ENCODE measurements around the gene NOC2L. TPM values are rescaled to one million over a fixed set of nuclear protein-coding genes. Genes with fewer than 3 reads are reported as not detected.

The NOC2L gene
- 54.0 TPM for total RNA-seq
- 10 to 100 TPM; 36.8 to 56.6 (median 53.5) TPM for polyA plus RNA-seq

DNA sequence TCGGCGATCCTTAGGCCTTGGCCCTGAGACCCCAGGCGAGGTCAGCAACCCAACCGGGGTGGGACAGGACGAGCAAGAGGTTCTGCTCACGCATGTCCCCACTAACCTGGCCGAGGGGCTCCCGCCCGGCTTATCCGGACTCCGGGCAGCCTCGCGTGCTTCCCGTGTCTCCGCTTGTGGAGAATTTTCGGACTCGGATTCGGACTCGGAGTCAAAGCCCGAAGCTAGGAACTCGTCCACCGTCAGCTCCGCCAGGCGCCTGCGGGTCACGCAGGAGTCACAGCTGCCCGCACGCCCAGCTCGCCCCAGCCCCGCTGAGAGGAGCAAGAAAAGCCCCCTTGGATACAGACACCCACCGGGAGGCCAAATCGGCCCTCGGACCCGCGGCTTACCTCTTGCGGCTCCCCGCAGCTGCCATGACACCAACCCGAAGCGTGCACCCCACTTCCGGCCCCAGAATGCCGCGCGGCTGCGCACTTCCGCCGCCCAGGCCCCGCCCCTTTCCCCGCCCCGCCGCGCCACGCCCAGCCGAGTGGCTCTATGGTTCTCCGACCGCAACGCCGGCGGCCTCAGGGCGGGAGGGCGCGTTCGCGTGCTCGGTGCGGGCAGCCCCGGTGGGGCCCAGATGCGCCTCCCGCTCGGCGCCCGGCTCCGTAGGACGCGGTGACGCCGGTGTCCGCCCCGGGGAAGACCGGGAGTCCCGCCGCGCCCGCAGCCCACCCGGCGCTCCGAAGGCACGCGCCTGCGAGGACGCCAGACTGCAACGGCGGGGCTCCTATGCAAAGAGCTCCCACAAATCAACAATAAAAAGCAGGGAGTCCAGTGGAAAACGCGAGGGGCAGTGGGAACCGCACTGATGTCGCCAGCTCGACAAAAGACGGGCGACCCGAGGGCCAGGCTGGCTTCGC, at the start of gene NOC2L:
TSS of gene NOC2L (minus strand) at position 434 of the 908 bp plus-strand sequence. CDS start at position 418, 16 bp downstream.
- Histone ChIP-seq H3K27ac (ENCODE audit: insufficient read depth, low read length, poor library complexity, severe bottlenecking) (peak within 1 kb of the TSS; percentile 67), H3K4me1 (ENCODE audit: control insufficient read depth, insufficient read depth, low read length, poor library complexity, severe bottlenecking) (peaks cover 36% of the 10 kb centered on the region), H3K9me3 (ENCODE audit: control insufficient read depth in 2 of 2, low read length in 2 of 2) (no peaks in the 10 kb centered on the region), H3K27me3 (ENCODE audit: control insufficient read depth, insufficient read depth, low read length) (no peaks in the 10 kb centered on the region), H3K36me3 (ENCODE audit: control insufficient read depth, insufficient read depth, low read length) (peaks cover 25% of the 10 kb centered on the region), H3K4me3 (ENCODE audit: low read depth, low read length) (peak within 1 kb of the TSS; percentile 79)
- peak; percentile 89 to 92 (median 91) for DNase-seq
- peaks cover 0 to 36% (median 11%) of the 10 kb centered on the region in 4 donors for H3K4me1 Mint-ChIP-seq
- H3K9me3 Mint-ChIP-seq = no peaks in the 10 kb centered on the region
- H3K4me3 Mint-ChIP-seq = peak within 1 kb of the TSS; percentile 89 to 97 (median 92)
- H3K27ac Mint-ChIP-seq = peak within 1 kb of the TSS; percentile 52 to 82 (median 74)
- peak; percentile 86 to 93 for ATAC-seq (ENCODE audit: low read depth in 2 of 2)
- no peaks in the 10 kb centered on the region for H3K27me3 Mint-ChIP-seq
- H3K36me3 Mint-ChIP-seq = peaks cover 18% of the 10 kb centered on the region

DNA sequence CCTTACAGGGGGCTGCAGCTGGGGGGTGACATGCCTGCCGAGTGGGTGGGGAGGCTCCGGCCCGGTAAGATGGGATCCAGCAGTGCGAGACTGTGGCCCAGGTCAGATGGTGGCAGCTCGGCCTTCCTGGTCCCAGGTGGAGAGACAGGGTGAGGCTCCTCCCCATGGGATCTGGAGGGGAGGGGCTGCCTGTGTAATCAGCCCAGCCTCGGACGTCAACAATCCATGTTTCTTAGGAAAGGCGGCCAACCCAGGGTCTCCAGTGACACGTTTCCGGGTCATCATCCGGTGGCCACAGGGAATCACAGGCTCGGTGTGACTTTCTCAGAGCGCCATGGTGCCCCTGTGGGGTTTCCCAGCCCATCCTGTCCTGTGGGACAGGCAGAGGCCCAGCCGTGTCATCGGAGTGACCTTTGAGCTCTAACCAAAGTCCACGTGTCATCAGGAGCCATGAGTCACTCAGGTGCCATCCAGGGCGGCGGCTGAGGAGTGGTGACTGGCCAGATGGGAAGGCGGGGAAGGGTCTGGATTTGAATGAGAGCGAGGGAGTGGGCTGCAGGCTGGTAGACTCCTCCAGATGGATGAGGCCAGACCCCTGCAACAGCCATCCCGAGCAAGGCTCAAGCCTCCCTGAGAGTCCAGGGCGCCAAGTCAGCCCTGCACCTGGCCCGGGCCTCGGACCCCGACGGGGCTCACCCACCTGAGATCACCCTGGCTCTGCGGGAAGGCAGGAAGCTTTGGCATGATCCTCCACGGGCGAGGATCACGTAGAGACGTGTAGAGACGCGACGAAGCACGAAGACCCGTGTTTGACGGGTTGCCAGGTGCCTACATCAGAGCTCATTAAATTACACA, 47.5 kb upstream of the NOC2L start:
- H3K27me3 ChIP-seq (ENCODE audit: control insufficient read depth, insufficient read depth, low read length) = peaks cover 9% of the 10 kb centered on the region
- ATAC-seq (ENCODE audit: low read depth in 2 of 2) = no peak
- DNase-seq = no peak
- H3K4me3 Mint-ChIP-seq = peak overlapping the region in 1 of 4 donors; percentile 10
- H3K36me3 Mint-ChIP-seq = no peaks in the 10 kb centered on the region
- H3K27ac Mint-ChIP-seq = no peak overlapping the region
- H3K4me3 ChIP-seq (ENCODE audit: low read depth, low read length) = no peak overlapping the region
- H3K9me3 Mint-ChIP-seq = peaks cover 0 to 2% (median 0%) of the 10 kb centered on the region in 7 donors
- H3K4me1 ChIP-seq (ENCODE audit: control insufficient read depth, insufficient read depth, low read length, poor library complexity, severe bottlenecking) = peaks cover 13% of the 10 kb centered on the region
- peaks cover 44% of the 10 kb centered on the region for H3K27me3 Mint-ChIP-seq
- H3K36me3 ChIP-seq (ENCODE audit: control insufficient read depth, insufficient read depth, low read length) = no peaks in the 10 kb centered on the region
- no peak overlapping the region for H3K27ac ChIP-seq (ENCODE audit: insufficient read depth, low read length, poor library complexity, severe bottlenecking)
- no peaks in the 10 kb centered on the region for H3K9me3 ChIP-seq (ENCODE audit: control insufficient read depth in 2 of 2, low read length in 2 of 2)
- peaks cover 0 to 9% (median 4%) of the 10 kb centered on the region in 4 donors for H3K4me1 Mint-ChIP-seq

DNA sequence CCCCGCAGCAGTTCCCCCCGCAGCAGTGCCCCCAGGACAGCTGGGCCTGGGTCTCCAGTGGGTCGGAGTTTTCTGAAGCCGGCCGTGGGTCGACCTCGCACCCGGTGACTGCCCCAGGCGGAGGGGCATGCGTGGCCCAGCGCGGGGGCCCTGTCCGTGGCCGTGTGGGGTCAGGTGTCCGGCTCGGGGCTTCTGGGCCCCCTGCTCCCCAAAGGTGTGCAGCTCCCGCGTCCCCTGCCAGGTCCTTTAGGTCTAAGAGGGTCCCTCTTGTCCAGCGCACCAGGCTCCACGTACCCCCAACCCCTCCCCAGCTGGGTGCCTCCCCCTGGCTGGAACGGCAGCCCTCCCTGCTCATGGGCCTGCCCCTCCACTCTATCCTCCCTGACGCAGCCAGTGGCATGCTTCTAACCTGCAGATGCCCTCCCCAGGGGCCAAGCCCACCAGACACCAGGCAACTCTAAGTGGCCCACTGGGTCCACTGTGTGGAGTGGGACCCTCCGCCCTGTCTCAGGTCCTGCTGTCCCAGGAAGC, 46.8 kb upstream of the NOC2L start:
- Mint-ChIP-seq H3K27ac (no peak overlapping the region), H3K36me3 (no peaks in the 10 kb centered on the region), H3K9me3 (peaks cover 0 to 2% (median 0%) of the 10 kb centered on the region in 7 donors), H3K4me1 (peaks cover 0 to 10% (median 4%) of the 10 kb centered on the region in 4 donors), H3K27me3 (peaks cover 42% of the 10 kb centered on the region), H3K4me3 (no peak overlapping the region)
- Histone ChIP-seq H3K27me3 (ENCODE audit: control insufficient read depth, insufficient read depth, low read length) (peaks cover 9% of the 10 kb centered on the region), H3K36me3 (ENCODE audit: control insufficient read depth, insufficient read depth, low read length) (no peaks in the 10 kb centered on the region), H3K9me3 (ENCODE audit: control insufficient read depth in 2 of 2, low read length in 2 of 2) (no peaks in the 10 kb centered on the region), H3K4me1 (ENCODE audit: control insufficient read depth, insufficient read depth, low read length, poor library complexity, severe bottlenecking) (peaks cover 20% of the 10 kb centered on the region), H3K4me3 (ENCODE audit: low read depth, low read length) (no peak overlapping the region), H3K27ac (ENCODE audit: insufficient read depth, low read length, poor library complexity, severe bottlenecking) (no peak overlapping the region)
- no peak for ATAC-seq (ENCODE audit: low read depth in 2 of 2)
- DNase-seq = no peak

DNA sequence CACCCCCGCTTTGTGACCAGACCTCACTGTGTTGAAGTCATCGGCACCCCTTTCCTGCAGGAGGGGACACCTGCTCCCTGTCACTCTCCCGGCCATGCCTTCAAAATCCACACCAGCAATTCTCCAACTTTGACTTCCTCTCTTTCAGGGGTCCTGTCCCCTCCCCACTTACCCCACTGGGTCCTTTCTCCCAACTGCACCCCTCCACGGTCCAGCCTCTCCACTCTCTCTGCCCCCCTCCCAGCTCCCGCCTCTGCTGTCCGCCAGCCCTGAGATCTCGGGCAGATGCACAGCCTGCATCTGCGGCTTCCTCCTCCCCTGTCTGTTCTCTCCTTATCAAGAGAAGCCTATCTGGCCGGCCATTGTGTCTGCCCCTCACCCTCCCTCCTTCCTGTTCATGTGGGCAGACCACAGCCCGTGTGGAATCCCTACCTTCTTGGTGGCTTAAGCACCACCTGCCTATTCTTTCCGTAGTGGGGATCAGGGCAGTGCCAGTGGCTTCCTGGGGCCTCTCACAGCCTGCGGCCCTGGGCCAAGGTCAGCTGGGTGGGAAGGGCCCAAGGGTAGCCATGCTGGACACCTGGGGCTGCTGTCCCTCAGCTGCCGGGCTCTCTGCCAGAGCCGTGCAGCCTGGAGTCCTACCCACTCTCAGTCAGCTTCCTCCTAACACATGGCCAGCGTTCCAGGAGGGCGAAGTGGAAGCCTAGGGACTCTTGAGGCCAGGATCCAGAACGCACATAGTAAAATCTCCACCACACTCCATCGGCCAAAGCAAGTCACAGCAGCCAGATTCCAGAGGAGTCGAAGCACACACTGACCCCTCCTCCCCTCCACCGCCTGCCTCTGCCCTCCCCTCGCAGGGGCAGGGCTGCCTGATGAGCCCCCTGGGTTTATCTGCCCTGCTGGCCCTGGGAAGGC, 46.0 kb upstream of the NOC2L start:
- Histone ChIP-seq H3K27ac (ENCODE audit: insufficient read depth, low read length, poor library complexity, severe bottlenecking) (no peak overlapping the region), H3K4me3 (ENCODE audit: low read depth, low read length) (no peak overlapping the region), H3K9me3 (ENCODE audit: control insufficient read depth in 2 of 2, low read length in 2 of 2) (no peaks in the 10 kb centered on the region), H3K27me3 (ENCODE audit: control insufficient read depth, insufficient read depth, low read length) (peaks cover 9% of the 10 kb centered on the region), H3K4me1 (ENCODE audit: control insufficient read depth, insufficient read depth, low read length, poor library complexity, severe bottlenecking) (peaks cover 28% of the 10 kb centered on the region), H3K36me3 (ENCODE audit: control insufficient read depth, insufficient read depth, low read length) (no peaks in the 10 kb centered on the region)
- Mint-ChIP-seq H3K27ac (no peak overlapping the region), H3K4me3 (peak overlapping the region in 1 of 4 donors; percentile 71), H3K9me3 (peaks cover 0 to 3% (median 0%) of the 10 kb centered on the region in 7 donors), H3K4me1 (peaks cover 0 to 13% (median 4%) of the 10 kb centered on the region in 4 donors), H3K36me3 (no peaks in the 10 kb centered on the region), H3K27me3 (peaks cover 47% of the 10 kb centered on the region)
- ATAC-seq (ENCODE audit: low read depth in 2 of 2) = no peak
- DNase-seq = no peak

DNA sequence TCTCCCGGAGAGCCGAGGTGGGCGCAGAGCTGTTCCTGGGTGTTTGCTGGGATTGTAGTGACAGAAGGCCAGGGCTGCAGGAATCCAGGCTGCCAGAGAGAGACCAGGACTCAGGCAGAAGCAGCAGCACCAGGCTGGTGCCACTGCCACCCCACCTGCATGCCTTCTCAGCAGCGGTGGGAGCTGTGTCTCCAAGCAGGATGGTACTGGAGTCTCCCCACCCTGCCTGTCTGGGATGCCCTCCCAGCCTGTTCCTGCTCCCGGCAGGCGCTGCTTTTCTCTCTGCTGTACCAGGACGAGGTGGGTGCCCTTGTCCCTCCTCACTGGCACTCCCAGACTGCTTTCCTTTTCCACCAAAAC, 45.3 kb upstream of the NOC2L start:
- H3K4me1 ChIP-seq (ENCODE audit: control insufficient read depth, insufficient read depth, low read length, poor library complexity, severe bottlenecking) = peaks cover 34% of the 10 kb centered on the region
- Mint-ChIP-seq H3K9me3 (peaks cover 0 to 3% (median 0%) of the 10 kb centered on the region in 7 donors), H3K4me3 (no peak overlapping the region), H3K27me3 (peaks cover 47% of the 10 kb centered on the region), H3K36me3 (no peaks in the 10 kb centered on the region), H3K27ac (no peak overlapping the region), H3K4me1 (peaks cover 0 to 14% (median 4%) of the 10 kb centered on the region in 4 donors)
- no peaks in the 10 kb centered on the region for H3K36me3 ChIP-seq (ENCODE audit: control insufficient read depth, insufficient read depth, low read length)
- H3K27ac ChIP-seq (ENCODE audit: insufficient read depth, low read length, poor library complexity, severe bottlenecking) = no peak overlapping the region
- ATAC-seq (ENCODE audit: low read depth in 2 of 2) (no peak), DNase-seq (no peak)
- peaks cover 9% of the 10 kb centered on the region for H3K27me3 ChIP-seq (ENCODE audit: control insufficient read depth, insufficient read depth, low read length)
- H3K4me3 ChIP-seq (ENCODE audit: low read depth, low read length) = no peak overlapping the region
- H3K9me3 ChIP-seq (ENCODE audit: control insufficient read depth in 2 of 2, low read length in 2 of 2) = no peaks in the 10 kb centered on the region

DNA sequence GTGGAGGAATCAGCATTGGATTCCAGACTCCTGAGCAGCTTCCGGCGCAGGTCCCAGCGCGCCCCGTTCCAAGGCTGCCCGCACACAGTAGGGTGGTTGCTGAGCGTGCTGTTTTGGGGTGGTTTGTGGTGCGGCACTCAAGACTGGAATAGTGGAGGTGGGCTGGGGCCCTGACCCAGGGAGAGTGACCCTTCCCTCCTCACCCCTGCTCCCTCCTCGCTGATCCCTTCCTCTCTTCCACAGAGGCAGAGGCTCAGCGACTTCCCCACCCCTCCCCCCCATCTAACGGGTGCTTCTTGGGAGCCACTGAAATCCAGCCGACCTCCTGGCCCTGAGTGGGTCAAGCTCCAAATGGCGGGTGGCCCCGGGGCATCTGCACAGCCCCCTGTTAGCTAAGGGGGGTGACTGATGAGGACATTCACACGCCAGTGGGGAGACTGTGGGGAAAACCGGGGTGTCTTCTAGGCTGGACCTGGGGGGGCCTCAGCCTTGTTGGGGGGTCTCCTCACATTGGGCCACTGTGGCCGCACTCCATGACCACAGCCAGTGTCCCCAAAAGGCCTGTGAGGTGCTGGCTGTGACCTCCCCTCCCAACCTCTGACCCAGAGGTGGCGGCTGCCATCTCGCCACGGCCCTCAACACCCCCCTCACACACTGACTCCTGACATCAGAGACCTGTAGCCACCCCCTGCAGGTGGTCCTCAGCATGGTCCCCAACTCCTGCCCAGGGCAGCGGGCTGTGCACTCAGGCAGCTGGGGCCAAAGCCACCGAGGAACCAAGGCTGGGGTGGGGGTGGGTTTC, 44.8 kb upstream of the NOC2L start:
- Mint-ChIP-seq H3K27me3 (peaks cover 42% of the 10 kb centered on the region), H3K36me3 (no peaks in the 10 kb centered on the region), H3K4me3 (peak overlapping the region in 1 of 4 donors; percentile 41), H3K9me3 (peaks cover 0 to 3% (median 0%) of the 10 kb centered on the region in 7 donors), H3K27ac (no peak overlapping the region), H3K4me1 (peaks cover 0 to 15% (median 4%) of the 10 kb centered on the region in 4 donors)
- H3K4me3 ChIP-seq (ENCODE audit: low read depth, low read length) = no peak overlapping the region
- H3K9me3 ChIP-seq (ENCODE audit: control insufficient read depth in 2 of 2, low read length in 2 of 2) = no peaks in the 10 kb centered on the region
- ATAC-seq (ENCODE audit: low read depth in 2 of 2) = no peak
- no peak overlapping the region for H3K27ac ChIP-seq (ENCODE audit: insufficient read depth, low read length, poor library complexity, severe bottlenecking)
- peaks cover 9% of the 10 kb centered on the region for H3K27me3 ChIP-seq (ENCODE audit: control insufficient read depth, insufficient read depth, low read length)
- peaks cover 40% of the 10 kb centered on the region for H3K4me1 ChIP-seq (ENCODE audit: control insufficient read depth, insufficient read depth, low read length, poor library complexity, severe bottlenecking)
- DNase-seq = no peak
- H3K36me3 ChIP-seq (ENCODE audit: control insufficient read depth, insufficient read depth, low read length) = no peaks in the 10 kb centered on the region
